HepG2 (cell line): Measurements from ENCODE around the gene RHBDD3. TPM values are rescaled to one million over a fixed set of nuclear protein-coding genes. Genes with fewer than 3 reads are reported as not detected.

Experiments
- ATAC-seq: fragments of 200-7000 bp; cut with Tn5 transposase; 3 replicates; pipeline ENCODE4 v1.9.1; 2020; ENCODE audit warnings: mild to moderate bottlenecking, moderate library complexity
- BruUV-seq: library from RNA; stranded (reverse); fragments of 400-500 nt; replicated peaks from 2 replicates; lab custom pipeline; 2021; lab: Mats Ljungman, UMichigan
- CTCF ChIA-PET: fragments of 300-600 bp; formaldehyde crosslinking; extraction: SDS; loops from one replicate; lab custom pipeline; 2021; ENCODE audit warnings: low total read pairs, inconsistent platforms, low intra/inter-chr PET ratio; lab: Yijun Ruan, JAX
- POLR2A ChIA-PET: fragments of 350-600 bp; sonication (Branson Sonifier 250); formaldehyde crosslinking; loops from one replicate; lab custom pipeline; 2020; ENCODE audit warnings: antibody characterized with exemption, inconsistent platforms; lab: Yijun Ruan, JAX
- DNase-seq: peaks from one replicate; pipeline ENCODE4 v3.0.0-alpha.2; 2015; ENCODE audit warnings: low spot score
- FAIRE-seq: peaks from 3 replicates; lab custom pipeline; 2011; peaks lifted over from hg19 to GRCh38; lab: Jason Lieb, UNC
- H2AFZ ChIP-seq: one replicate; pipeline ENCODE4 v1.6.1; 2011; ENCODE audit warnings: low read length, inconsistent platforms
- H3K27ac ChIP-seq: fragments of 300-600 bp; 3 replicates; pipeline ENCODE4 v1.8.0; 2011; ENCODE audit warnings: mixed run types, mild to moderate bottlenecking, mixed read lengths, low read length, inconsistent platforms; ENCODE audit not compliant: insufficient read depth; ENCODE audit errors: extremely low read length
- H3K27me3 ChIP-seq, 2 experiments: fragments of 200-600 bp in 1 of 2; 2 replicates in 1 of 2; 3 replicates in 1 of 2; pipeline versions ENCODE4 v1.6.0 to v1.8.0; 2011; ENCODE audit warnings: low read length in 2 of 2, mild to moderate bottlenecking in 2 of 2, moderate library complexity in 2 of 2, inconsistent platforms in 1 of 2; ENCODE audit not compliant: insufficient read depth in 2 of 2, control insufficient read depth in 1 of 2
- H3K36me3 ChIP-seq, 2 experiments: fragments of 200-600 bp in 1 of 2; replicated peaks in 1 of 2; 2 replicates in 1 of 2; 3 replicates in 1 of 2; pipeline versions ENCODE4 v1.5.1 to v1.8.0; 2011; ENCODE audit warnings: low read length in 2 of 2, inconsistent platforms in 1 of 2; ENCODE audit not compliant: insufficient read depth in 2 of 2, control insufficient read depth in 1 of 2
- H3K4me1 ChIP-seq: 2 replicates; pipeline ENCODE4 v1.5.1; 2012; ENCODE audit warnings: low read length, inconsistent platforms; ENCODE audit not compliant: insufficient read depth
- H3K4me2 ChIP-seq: 2 replicates; pipeline ENCODE4 v1.6.0; 2011; ENCODE audit warnings: low read depth, low read length, inconsistent platforms
- H3K4me3 ChIP-seq, 3 experiments: fragments of 200-600 bp in 1 of 3; sonication (generic), shearing (Covaris generic) in 1 of 3; replicated peaks in 1 of 3; 2 replicates each; pipeline ENCODE4 v1.5.1; 2011 to 2016; ENCODE audit warnings: low read length in 3 of 3, inconsistent platforms in 2 of 3, low read depth in 2 of 3, mild to moderate bottlenecking in 2 of 3, control low read depth in 1 of 3, mixed read lengths in 1 of 3; ENCODE audit not compliant: insufficient read depth in 1 of 3
- H3K79me2 ChIP-seq: one replicate; pipeline ENCODE4 v1.6.1; 2011; ENCODE audit warnings: low read length, inconsistent platforms; ENCODE audit not compliant: insufficient read depth
- H3K9ac ChIP-seq: 2 replicates; pipeline ENCODE4 v1.6.0; 2011; ENCODE audit warnings: mild to moderate bottlenecking, low read depth, low read length, inconsistent platforms; ENCODE audit not compliant: insufficient read depth
- H3K9me3 ChIP-seq: 2 replicates; pipeline ENCODE4 v1.5.1; 2012; ENCODE audit warnings: mild to moderate bottlenecking, low read length
- H4K20me1 ChIP-seq: 2 replicates; pipeline ENCODE4 v1.6.0; 2011; ENCODE audit warnings: inconsistent platforms, mild to moderate bottlenecking, low read length, moderate library complexity; ENCODE audit not compliant: insufficient read depth
- HDAC1 ChIP-seq: sonication (generic); formaldehyde crosslinking; IDR thresholded peaks from 2 replicates; pipeline ENCODE4 v1.5.1; 2020; ENCODE audit warnings: mild to moderate bottlenecking, missing genetic modification reagents
- JUN ChIP-seq: sonication (generic); formaldehyde crosslinking; IDR thresholded peaks from 2 replicates; pipeline ENCODE4 v1.4.0; 2020; ENCODE audit warnings: mild to moderate bottlenecking, missing genetic modification reagents
- KMT2B ChIP-seq: IDR thresholded peaks from 2 replicates; pipeline ENCODE4 v1.6.1; 2016; ENCODE audit warnings: missing genetic modification reagents, missing compliant biosample characterization
- POGK ChIP-seq: sonication (generic); formaldehyde crosslinking; conservative IDR thresholded peaks from 2 replicates; pipeline ENCODE4 v1.8.0; 2022; ENCODE audit warnings: mild to moderate bottlenecking, moderate library complexity, missing genetic modification reagents
- RCOR2 ChIP-seq: IDR thresholded peaks from 2 replicates; pipeline ENCODE4 v1.6.1; 2016; ENCODE audit warnings: missing biosample characterization, missing genetic modification reagents
- SNRNP70 ChIP-seq: fragments of 200-400 bp; formaldehyde crosslinking; IDR thresholded peaks from 2 replicates; pipeline ENCODE4 v1.6.1; 2017; ENCODE audit warnings: mild to moderate bottlenecking, low read depth, low read length, moderate library complexity
- SRSF9 ChIP-seq: fragments of 200-400 bp; formaldehyde crosslinking; IDR thresholded peaks from 2 replicates; pipeline ENCODE4 v1.6.1; 2018; ENCODE audit warnings: borderline replicate concordance, mild to moderate bottlenecking, low read depth, low read length; ENCODE audit not compliant: insufficient read depth, poor library complexity, severe bottlenecking
- ZNF234 ChIP-seq: sonication (generic); formaldehyde crosslinking; conservative IDR thresholded peaks from 2 replicates; pipeline ENCODE4 v1.5.1; 2020; ENCODE audit warnings: mild to moderate bottlenecking, missing genetic modification reagents
- ZNF605 ChIP-seq: sonication (generic); formaldehyde crosslinking; IDR thresholded peaks from 2 replicates; pipeline ENCODE4 v1.8.0; 2022; ENCODE audit warnings: mild to moderate bottlenecking, missing genetic modification reagents
- ZNF713 ChIP-seq: sonication (generic); formaldehyde crosslinking; IDR thresholded peaks from 2 replicates; pipeline ENCODE4 v1.4.0; 2020; ENCODE audit warnings: mild to moderate bottlenecking, missing genetic modification reagents
- ZNF83 ChIP-seq: sonication (generic); formaldehyde crosslinking; IDR thresholded peaks from 2 replicates; pipeline ENCODE4 v1.4.0; 2020; ENCODE audit warnings: missing genetic modification reagents, mild to moderate bottlenecking, borderline replicate concordance
- WGBS: methylation state at CpG from one replicate; pipeline ENCODE4 v1.1.6; 2017; ENCODE audit warnings: low lambda C conversion rate; 5-methylcytosine and 5-hydroxymethylcytosine counted together
- in situ Hi-C: cut with HindIII; loops from 2 replicates; pipeline ENCODE4 v1.10.0; 2017; ENCODE audit warnings: low pct_unique_long_range_greater_than_20kb; ENCODE audit not compliant: extremely low pct_ligation_motif_present
- intact Hi-C: fragments of 100-400 bp; cut with micrococcal nuclease; formaldehyde crosslinking; loops from one replicate; pipeline ENCODE4 v1.10.0; 2022; ENCODE audit not compliant: unreplicated experiment
- polyA plus RNA-seq, 8 experiments: library from polyadenylated mRNA; depleted of rRNA in 3 of 8; stranded (reverse) in 7 of 8; unstranded in 1 of 8; fragments of >200 nt; fragmentation: Illumina TruSeq in 4 of 8; extraction: Trizol in 4 of 8; gene quantifications; 2 replicates each; pipeline versions ENCODE4 v1.2.1 to v1.2.3, GENCODE V29; 2011 to 2016; ENCODE audit warnings: low read depth in 4 of 8, missing spikeins in 1 of 8, mixed read lengths in 1 of 8; ENCODE audit not compliant: insufficient read depth in 1 of 8
- total RNA-seq, 5 experiments: library from RNA; depleted of rRNA; stranded (reverse); fragments of >200 nt; fragmentation: Illumina TruSeq; extraction: Trizol; gene quantifications; 2 replicates each; pipeline ENCODE4 v1.2.3, GENCODE V29; 2016; ENCODE audit warnings: low read depth in 1 of 5

Gene RHBDD3
- total and polyA plus RNA-seq, 2 of the 13 experiments (the other 11 are each of a cell fraction or from before 2014, with no cell fraction given) = 12.1 to 26.7 TPM

GRCh38 chr22:29215012-29215860, 52.5 kb downstream of the RHBDD3 start (continued):
- TF ChIP-seq POGK (CRISPR knock-in tag) (no peak), ZNF83 (CRISPR knock-in tag) (no peak), ZNF234 (CRISPR knock-in tag) (no peak)

- Histone ChIP-seq H3K79me2 (no peaks in the 10 kb centered on the region), H3K27me3 (peaks cover 0 to 11% of the 10 kb centered on the region in 2 experiments; a peak in 3 of 5 replicates)
- WGBS = 52% methylated on average over 6 of the region's 6 CpGs
- CTCF ChIA-PET = no interaction called here
- no peak for TF ChIP-seq ZNF605 (CRISPR knock-in tag)
- TF ChIP-seq RCOR2 (CRISPR knock-in tag) = no peak
- TF ChIP-seq SRSF9 = no peak
- no peak for TF ChIP-seq ZNF713 (CRISPR knock-in tag)
- no peak for TF ChIP-seq HDAC1
- TF ChIP-seq JUN (CRISPR knock-in tag) = no peak
- no peak for TF ChIP-seq SNRNP70
- no peak for TF ChIP-seq KMT2B (CRISPR knock-in tag)
- TF ChIP-seq, all 625 proteins: peak for 0
- H3K9ac ChIP-seq = no peak overlapping the region
- no TSS peak for BruUV-seq
- H3K4me1 ChIP-seq = peaks cover 17% of the 10 kb centered on the region
- H3K36me3 ChIP-seq = no peaks in the 10 kb centered on the region
- H3K4me3 ChIP-seq = no peak overlapping the region
- in situ Hi-C loops = no loop called here
- H2AFZ ChIP-seq = no peak overlapping the region
- POLR2A ChIA-PET = no interaction called here
- no peak for FAIRE-seq
- ATAC-seq = no peak
- no peak overlapping the region for H3K4me2 ChIP-seq
- DNase-seq = no peak
- intact Hi-C loops = no loop called here
- no peak overlapping the region for H3K27ac ChIP-seq
- no peaks in the 10 kb centered on the region for H4K20me1 ChIP-seq
- H3K9me3 ChIP-seq = no peaks in the 10 kb centered on the region
Measured at GRCh38 chr22:29214232-29214631, 53.5 kb downstream of the RHBDD3 start.
